SK-N-SH (cell line): ENCODE measurements around the gene MS4A15. TPM values are rescaled to one million over a fixed set of nuclear protein-coding genes. Genes with fewer than 3 reads are reported as not detected.

Experiments
- CTCF ChIA-PET: fragments of 300-600, 350-600 bp; formaldehyde crosslinking; extraction: SDS; loops from one replicate; lab custom pipeline; 2021; lab: Yijun Ruan, JAX
- POLR2A ChIA-PET: fragments of 350-600 bp; sonication (Branson Sonifier 250); formaldehyde crosslinking; extraction: SDS; loops from one replicate; lab custom pipeline; 2020; ENCODE audit warnings: antibody characterized with exemption, inconsistent platforms; lab: Yijun Ruan, JAX
- DNase-seq: peaks from one replicate; pipeline ENCODE4 v3.0.0; 2012
- H2AFZ ChIP-seq: fragments of 200-600 bp; sonication (generic); 2 replicates; pipeline ENCODE4 v1.8.1; 2016; ENCODE audit warnings: antibody characterized with exemption, mild to moderate bottlenecking, low read depth
- H3F3A ChIP-seq: fragments of 200-600 bp; sonication (generic); replicated peaks from 2 replicates; pipeline ENCODE3; 2016; ENCODE audit warnings: antibody characterized with exemption, mild to moderate bottlenecking; ENCODE audit not compliant: insufficient read depth
- H3K27ac ChIP-seq, 2 experiments: fragments of 200-500 bp in 1 of 2; fragments of 200-600 bp in 1 of 2; sonication (Bioruptor generic) in 1 of 2; sonication (generic), shearing (Covaris generic) in 1 of 2; 2 replicates each; pipeline versions ENCODE4 v1.5.1 to v1.6.1; 2014 to 2016; ENCODE audit warnings: low read depth in 2 of 2, inconsistent platforms in 1 of 2, low read length in 1 of 2, mild to moderate bottlenecking in 1 of 2, mixed read lengths in 1 of 2
- H3K27me3 ChIP-seq: fragments of 200-600 bp; sonication (generic), shearing (Covaris generic); 2 replicates; pipeline ENCODE4 v1.6.1; 2016; ENCODE audit warnings: mixed run types; ENCODE audit not compliant: insufficient read depth
- H3K36me3 ChIP-seq, 2 experiments: fragments of 200-500 bp in 1 of 2; fragments of 200-600 bp in 1 of 2; sonication (Bioruptor generic) in 1 of 2; sonication (generic) in 1 of 2; replicated peaks in 1 of 2; 2 replicates each; pipeline versions ENCODE3 to v1.5.1; 2014 to 2016; ENCODE audit warnings: low read length in 1 of 2, mild to moderate bottlenecking in 1 of 2; ENCODE audit not compliant: insufficient read depth in 2 of 2, control insufficient read depth in 1 of 2
- H3K4me1 ChIP-seq, 2 experiments: fragments of 200-500 bp in 1 of 2; fragments of 200-600 bp in 1 of 2; sonication (Bioruptor generic) in 1 of 2; sonication (generic), shearing (Covaris generic) in 1 of 2; 2 replicates each; pipeline versions ENCODE4 v1.5.1 to v1.6.1; 2014 to 2016; ENCODE audit warnings: low read depth in 1 of 2, low read length in 1 of 2, mixed run types in 1 of 2; ENCODE audit not compliant: insufficient read depth in 2 of 2, control insufficient read depth in 1 of 2
- H3K4me2 ChIP-seq: fragments of 200-600 bp; sonication (generic), shearing (Covaris generic); 2 replicates; pipeline ENCODE4 v1.6.1; 2017; ENCODE audit warnings: mixed run types
- H3K4me3 ChIP-seq, 2 experiments: fragments of 200-500 bp in 1 of 2; fragments of 200-600 bp in 1 of 2; sonication (Bioruptor generic) in 1 of 2; sonication (generic), shearing (Covaris generic) in 1 of 2; 2 replicates each; pipeline versions ENCODE4 v1.5.1 to v1.8.1; 2014 to 2016; ENCODE audit warnings: low read depth in 2 of 2, inconsistent platforms in 1 of 2, low read length in 1 of 2, mild to moderate bottlenecking in 1 of 2, mixed read lengths in 1 of 2, moderate library complexity in 1 of 2
- H3K79me2 ChIP-seq: fragments of 200-600 bp; sonication (generic); 2 replicates; pipeline ENCODE4 v1.8.1; 2017; ENCODE audit warnings: mild to moderate bottlenecking; ENCODE audit not compliant: insufficient read depth
- H3K9ac ChIP-seq: fragments of 200-600 bp; sonication (generic); 2 replicates; pipeline ENCODE4 v1.6.1; 2017; ENCODE audit warnings: mixed run types
- H3K9me2 ChIP-seq: fragments of 200-600 bp; sonication (generic); 2 replicates; pipeline ENCODE4 v1.6.1; 2017; ENCODE audit warnings: mixed run types
- H3K9me3 ChIP-seq: fragments of 200-600 bp; sonication (generic); 2 replicates; pipeline ENCODE4 v1.6.1; 2017; ENCODE audit warnings: mixed run types, mild to moderate bottlenecking, moderate library complexity
- H4K20me1 ChIP-seq: fragments of 200-600 bp; sonication (generic); 2 replicates; pipeline ENCODE4 v1.6.1; 2017; ENCODE audit warnings: mild to moderate bottlenecking, mixed run types; ENCODE audit not compliant: insufficient read depth
- CHD2 ChIP-seq: fragments of 150-350 bp; IDR thresholded peaks from 2 replicates; pipeline ENCODE4 v1.6.1; 2018; ENCODE audit warnings: low read length; ENCODE audit not compliant: partially characterized antibody
- CTCF ChIP-seq: fragments of 200-600 bp; sonication (generic); IDR thresholded peaks from 2 replicates; pipeline ENCODE4 v1.6.1; 2017; ENCODE audit warnings: antibody characterized with exemption, mild to moderate bottlenecking, moderate library complexity
- FOXJ3 ChIP-seq: sonication (generic); formaldehyde crosslinking; IDR thresholded peaks from 2 replicates; pipeline ENCODE4 v1.5.1; 2020; ENCODE audit warnings: mild to moderate bottlenecking, missing genetic modification reagents
- GABPA ChIP-seq: IDR thresholded peaks from 2 replicates; pipeline ENCODE4 v1.4.0; 2012; ENCODE audit warnings: low read depth, mild to moderate bottlenecking
- IRF3 ChIP-seq: fragments of 150-350 bp; IDR thresholded peaks from 2 replicates; pipeline ENCODE4 v1.6.1; 2016; ENCODE audit warnings: mild to moderate bottlenecking, low read depth, low read length
- JUND ChIP-seq: IDR thresholded peaks from 2 replicates; pipeline ENCODE4 v1.4.0; 2012
- MXI1 ChIP-seq: IDR thresholded peaks from 2 replicates; pipeline ENCODE4 v1.6.1; 2012; ENCODE audit warnings: mild to moderate bottlenecking, low read depth, low read length, improper control_type of control experiment
- NFIC ChIP-seq: IDR thresholded peaks from 2 replicates; pipeline ENCODE4 v1.4.0; 2012; ENCODE audit warnings: borderline replicate concordance
- PBX3 ChIP-seq: IDR thresholded peaks from 2 replicates; pipeline ENCODE4; 2012
- POLR2AphosphoS5 ChIP-seq: IDR thresholded peaks from 2 replicates; pipeline ENCODE4 v1.6.1; 2012; ENCODE audit warnings: low read depth, low read length
- RCOR1 ChIP-seq: fragments of 150-350 bp; IDR thresholded peaks from 2 replicates; pipeline ENCODE4 v1.6.1; 2017; ENCODE audit warnings: antibody characterized with exemption, low read length
- RXRA ChIP-seq: IDR thresholded peaks from 2 replicates; pipeline ENCODE4 v1.4.0; 2012; ENCODE audit warnings: low read depth, mild to moderate bottlenecking, borderline replicate concordance
- TAF1 ChIP-seq: IDR thresholded peaks from 2 replicates; pipeline ENCODE4 v1.6.1; 2012; ENCODE audit warnings: low read depth, mild to moderate bottlenecking, low read length, moderate library complexity, borderline replicate concordance
- TCF12 ChIP-seq: IDR thresholded peaks from 2 replicates; pipeline ENCODE4 v1.4.0; 2012
- TEAD4 ChIP-seq: IDR thresholded peaks from 2 replicates; pipeline ENCODE4 v1.4.0; 2012; ENCODE audit warnings: mild to moderate bottlenecking, borderline replicate concordance; ENCODE audit not compliant: insufficient read depth
- USF1 ChIP-seq: IDR thresholded peaks from 2 replicates; pipeline ENCODE4 v1.4.0; 2012; ENCODE audit warnings: low read depth, borderline replicate concordance
- USF2 ChIP-seq: fragments of 150-350 bp; IDR thresholded peaks from 2 replicates; pipeline ENCODE4 v1.6.1; 2017; ENCODE audit warnings: antibody characterized with exemption, low read length, low read depth, borderline replicate concordance
- YY1 ChIP-seq: IDR thresholded peaks from 2 replicates; pipeline ENCODE4 v1.4.0; 2012; ENCODE audit warnings: low read depth, mild to moderate bottlenecking
- whole genome bisulfite sequencing: methylation state at CpG from one replicate; pipeline ENCODE4 v1.1.6; 2017; ENCODE audit warnings: low lambda C conversion rate; 5-methylcytosine and 5-hydroxymethylcytosine counted together
- polyA plus RNA-seq, 3 experiments: library from polyadenylated mRNA; depleted of rRNA; stranded (reverse); fragments of >200 nt; gene quantifications; 2 replicates each; pipeline ENCODE4 v1.2.3, GENCODE V29; 2012

MS4A15 gene
- polyA plus RNA-seq, 1 of the 3 experiments (the other 2 are of a cell fraction): not detected

GRCh38 chr11:60776167-60776566 is 19.5 kb downstream of the MS4A15 start:
- no peak for TF ChIP-seq NFIC
- no peak for TF ChIP-seq MXI1
- no peak for TF ChIP-seq CHD2
- TF ChIP-seq USF1: no peak
- no peak for TF ChIP-seq FOXJ3
- no peak for TF ChIP-seq JUND
- no peak for TF ChIP-seq YY1
- TF ChIP-seq GABPA: no peak
- no peak for TF ChIP-seq USF2
- no peak for TF ChIP-seq IRF3
- TF ChIP-seq TAF1: no peak
- no peak for TF ChIP-seq POLR2AphosphoS5
- TF ChIP-seq PBX3: no peak
- no peak for TF ChIP-seq TCF12
- no peak for TF ChIP-seq RXRA
- no peak for TF ChIP-seq RCOR1
- no peak for TF ChIP-seq CTCF
- TF ChIP-seq TEAD4: no peak
- TF ChIP-seq, all 33 proteins: peak for 0

More at GRCh38 chr11:60776167-60776566, 19.5 kb downstream of the MS4A15 start:
- Histone ChIP-seq H3K9me2 (no peaks in the 10 kb centered on the region), H3K27ac (no peak overlapping the region), H3K4me3 (no peak overlapping the region), H3K4me2 (no peak overlapping the region), H3K9me3 (no peaks in the 10 kb centered on the region), H2AFZ (no peak overlapping the region), H3F3A (no peaks in the 10 kb centered on the region), H3K36me3 (no peaks in the 10 kb centered on the region), H3K4me1 (peaks cover 3 to 6% of the 10 kb centered on the region in 2 experiments; a peak in 2 of 4 replicates), H3K79me2 (no peaks in the 10 kb centered on the region), H4K20me1 (no peaks in the 10 kb centered on the region), H3K27me3 (no peaks in the 10 kb centered on the region), H3K9ac (no peak overlapping the region)
- WGBS: 74% methylated on average over 3 of the region's 4 CpGs
- ChIA-PET POLR2A (no interaction called here), CTCF (interaction anchor here (0.8 to 7.3 kb wide), 16 partner anchors 10 to 353 kb away, joined by 3 to 67 read pairs (median 10); partner anchors contain the start of genes PTGDR2 and TMEM109)
- no peak for DNase-seq
